Kidney epithelial cell (primary cell): ENCODE results near the gene SLC2A13. TPM values are rescaled to one million over a fixed set of nuclear protein-coding genes. Genes with fewer than 3 reads are reported as not detected.

Source experiments
- DNase-seq: peaks from one replicate; pipeline ENCODE4 v3.0.0-alpha.2; 2010; ENCODE audit warnings: low read depth
- H3K27me3 ChIP-seq: 2 replicates; pipeline ENCODE4 v1.6.0; 2011; ENCODE audit warnings: low read length; ENCODE audit not compliant: control insufficient read depth, insufficient read depth
- H3K36me3 ChIP-seq: 2 replicates; pipeline ENCODE4 v1.5.1; 2011; ENCODE audit warnings: low read length; ENCODE audit not compliant: control insufficient read depth, insufficient read depth
- H3K4me3 ChIP-seq: 2 replicates; pipeline ENCODE4 v1.5.1; 2011; ENCODE audit warnings: low read depth, mild to moderate bottlenecking, control low read depth, low read length
- CTCF ChIP-seq: IDR thresholded peaks from 2 replicates; pipeline ENCODE4 v1.5.1; 2011; ENCODE audit warnings: mild to moderate bottlenecking, moderate library complexity, low read length, control low read depth, inconsistent platforms; ENCODE audit not compliant: insufficient read depth, poor library complexity, severe bottlenecking
- total RNA-seq: library from RNA; depleted of rRNA; stranded (reverse); fragments of >200 nt; gene quantifications from 2 replicates; pipeline ENCODE4 v1.2.3, GENCODE V29; 2015

Gene SLC2A13
- total RNA-seq, 1 donor from 2014 or later, result 6.8 TPM

GRCh38 chr12:39873065-39873464 lies 232.8 kb downstream of the SLC2A13 start:
- no peak for TF ChIP-seq CTCF
- H3K36me3 ChIP-seq, result no peaks in the 10 kb centered on the region
- DNase-seq, result no peak
- no peak overlapping the region for H3K4me3 ChIP-seq
- H3K27me3 ChIP-seq, result no peaks in the 10 kb centered on the region

GRCh38 chr12:39872425-39872824 lies 233.5 kb downstream of the SLC2A13 start:
- H3K4me3 ChIP-seq, result no peak overlapping the region
- DNase-seq, result no peak
- no peak for TF ChIP-seq CTCF
- no peaks in the 10 kb centered on the region for H3K36me3 ChIP-seq
- no peaks in the 10 kb centered on the region for H3K27me3 ChIP-seq

GRCh38 chr12:39868328-39868725 lies 237.6 kb downstream of the SLC2A13 start:
- no peaks in the 10 kb centered on the region for H3K27me3 ChIP-seq
- H3K4me3 ChIP-seq, result no peak overlapping the region
- TF ChIP-seq CTCF, result no peak
- no peak for DNase-seq
- no peaks in the 10 kb centered on the region for H3K36me3 ChIP-seq

GRCh38 chr12:39867631-39868327 lies 238.1 kb downstream of the SLC2A13 start:
- TF ChIP-seq CTCF, result no peak
- no peaks in the 10 kb centered on the region for H3K27me3 ChIP-seq
- no peaks in the 10 kb centered on the region for H3K36me3 ChIP-seq
- no peak overlapping the region for H3K4me3 ChIP-seq
- no peak for DNase-seq

- no peak for DNase-seq
- Histone ChIP-seq H3K36me3 (no peaks in the 10 kb centered on the region), H3K27me3 (no peaks in the 10 kb centered on the region), H3K4me3 (no peak overlapping the region)
- TF ChIP-seq CTCF, result no peak
These were observed 239.7 kb downstream of the SLC2A13 start for GRCh38 chr12:39866135-39866534.

- no peak for TF ChIP-seq CTCF
- DNase-seq, result no peak
- H3K27me3 ChIP-seq, result no peaks in the 10 kb centered on the region
- no peak overlapping the region for H3K4me3 ChIP-seq
- H3K36me3 ChIP-seq, result no peaks in the 10 kb centered on the region
These were observed 245.2 kb downstream of the SLC2A13 start for GRCh38 chr12:39860695-39861094.
